K562 (cell line): ENCODE measurements around the gene MIDN. TPM values are rescaled to one million over a fixed set of nuclear protein-coding genes. Genes with fewer than 3 reads are reported as not detected.

Experiments
- ATF2 ChIP-seq: sonication (generic); formaldehyde crosslinking; IDR thresholded peaks from 2 replicates; pipeline ENCODE4 v1.8.1; 2022; ENCODE audit warnings: missing genetic modification reagents
- ELK3 ChIP-seq: fragments of 450-650 bp; formaldehyde crosslinking; IDR thresholded peaks from 2 replicates; pipeline ENCODE4 v1.4.0; 2020; ENCODE audit warnings: mild to moderate bottlenecking
- GTF2B ChIP-seq: IDR thresholded peaks from 2 replicates; pipeline ENCODE4 v1.6.1; 2011; ENCODE audit not compliant: insufficient read length; ENCODE audit errors: extremely low read depth
- HOXB6 ChIP-seq: fragments of 250-450 bp; sonication (Bioruptor Pico); IDR thresholded peaks from 2 replicates; pipeline ENCODE4 v1.5.1; 2022; ENCODE audit warnings: mild to moderate bottlenecking, borderline replicate concordance
- KAT7 ChIP-seq: sonication (generic); formaldehyde crosslinking; IDR thresholded peaks from 2 replicates; pipeline ENCODE4 v1.8.0; 2022; ENCODE audit warnings: missing genetic modification reagents, mild to moderate bottlenecking, borderline replicate concordance
- MNT ChIP-seq, 2 experiments: fragments of 450-650 bp; conservative IDR thresholded peaks; 2 replicates each; pipeline ENCODE4 v1.6.1; 2017; ENCODE audit warnings: mild to moderate bottlenecking in 2 of 2, moderate library complexity in 2 of 2
- NR2C2 ChIP-seq, 2 experiments: fragments of 200-800 bp in 1 of 2; sonication (Bioruptor generic) in 1 of 2; sonication (generic) in 1 of 2; formaldehyde crosslinking in 1 of 2; IDR thresholded peaks; 2 replicates each; pipeline versions ENCODE4 v1.6.1 to v1.8.0; 2016 to 2022; ENCODE audit warnings: mild to moderate bottlenecking in 1 of 2, missing compliant biosample characterization in 1 of 2, missing genetic modification characterization in 1 of 2, missing genetic modification reagents in 1 of 2
- RCOR1 ChIP-seq, 2 experiments: IDR thresholded peaks; 2 replicates each; pipeline ENCODE4 v1.6.1; 2012; ENCODE audit warnings: low read depth in 2 of 2, low read length in 2 of 2, borderline replicate concordance in 1 of 2, improper control_type of control experiment in 1 of 2
- TEAD4 ChIP-seq, 2 experiments: sonication (generic) in 1 of 2; formaldehyde crosslinking in 1 of 2; IDR thresholded peaks; 2 replicates each; pipeline versions ENCODE4 v1.6.1 to v1.8.0; 2012 to 2022; ENCODE audit warnings: borderline replicate concordance in 1 of 2, inconsistent platforms in 1 of 2, low read length in 1 of 2, mild to moderate bottlenecking in 1 of 2, missing genetic modification reagents in 1 of 2
- THRB ChIP-seq: fragments of 450-650 bp; formaldehyde crosslinking; conservative IDR thresholded peaks from 2 replicates; pipeline ENCODE4 v1.4.0; 2022; ENCODE audit warnings: mild to moderate bottlenecking, missing genetic modification characterization
- ZFPM2 ChIP-seq: fragments of 250-450 bp; sonication (Bioruptor Pico); IDR thresholded peaks from 2 replicates; pipeline ENCODE4 v1.5.1; 2022; ENCODE audit warnings: mild to moderate bottlenecking
- ZNF232 ChIP-seq: sonication (generic); formaldehyde crosslinking; IDR thresholded peaks from 2 replicates; pipeline ENCODE4 v1.8.0; 2022; ENCODE audit warnings: mild to moderate bottlenecking, missing genetic modification reagents
- polyA plus RNA-seq, 8 experiments: library from polyadenylated mRNA; depleted of rRNA in 4 of 8; stranded (reverse) in 5 of 8; unstranded in 3 of 8; fragments of >200 nt; fragmentation: Nextera tagmentation in 2 of 8; fragmentation: Illumina TruSeq in 1 of 8; extraction: Ambion mirVana in 2 of 8; extraction: Trizol in 1 of 8; gene quantifications; 2 replicates each; pipeline versions ENCODE4 v1.2.1 to v1.2.3, GENCODE V29; 2011 to 2014; ENCODE audit warnings: inconsistent platforms in 1 of 8, missing spikeins in 1 of 8
- total RNA-seq, 7 experiments: library from RNA; depleted of rRNA in 6 of 7; stranded (reverse); fragments of >200 nt in 6 of 7; fragmentation: Illumina TruSeq in 2 of 7; extraction: Trizol in 2 of 7; gene quantifications; 2 replicates each; pipeline versions ENCODE4 v1.2.1 to v1.2.3, GENCODE V29; 2011 to 2021; ENCODE audit warnings: low replicate concordance in 1 of 7
- TF ChIP-seq, protein P1 (sequence below): fragments of 250-450 bp; sonication (Bioruptor Pico); IDR thresholded peaks from 2 replicates; pipeline ENCODE4 v1.5.0; 2021; ENCODE audit warnings: mild to moderate bottlenecking, moderate library complexity
- TF ChIP-seq, protein P2 (sequence below): IDR thresholded peaks from 2 replicates; pipeline ENCODE4 v1.6.1; 2012; ENCODE audit warnings: low read depth, low read length, improper control_type of control experiment, borderline replicate concordance

The MIDN gene
- total and polyA plus RNA-seq, 9 of the 15 experiments (the other 6 are each of a cell fraction or from before 2014, with no cell fraction given) = 0.17 to 120 (median 10.1) TPM

DNA sequence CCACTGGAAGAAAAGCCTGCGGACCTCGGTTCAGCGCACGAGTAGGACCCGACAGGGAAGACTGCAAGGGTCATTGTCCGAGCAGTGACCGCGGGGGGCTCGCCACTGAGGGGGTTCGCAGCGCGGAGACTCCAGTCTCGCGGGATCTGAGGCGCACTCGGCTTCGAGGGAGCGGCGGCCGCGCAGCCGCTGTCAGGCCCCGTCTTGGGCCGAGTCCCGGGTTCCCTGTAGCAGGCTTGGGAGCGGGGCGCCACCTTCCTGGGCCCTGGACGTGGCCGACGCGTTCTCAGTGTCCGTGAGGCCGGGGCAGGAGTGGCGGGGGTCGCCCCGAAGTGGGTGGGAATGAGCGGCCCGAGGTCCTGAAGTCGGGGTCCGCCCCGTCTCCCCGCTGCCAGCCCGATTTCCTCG lies 26.5 kb downstream of the MIDN start (continued):
- 0 out of 2 replicates have a peak, but pooled peaks have one; percentile 51 for TF ChIP-seq THRB (CRISPR knock-in tag)
- TF ChIP-seq MNT (conservative IDR thresholded peaks at IDR 0.05) = peak; percentile 32 to 37; a peak in 1 of 4 replicates
- no peak for TF ChIP-seq ATF2 (CRISPR knock-in tag)
- TF ChIP-seq, protein P1, sequence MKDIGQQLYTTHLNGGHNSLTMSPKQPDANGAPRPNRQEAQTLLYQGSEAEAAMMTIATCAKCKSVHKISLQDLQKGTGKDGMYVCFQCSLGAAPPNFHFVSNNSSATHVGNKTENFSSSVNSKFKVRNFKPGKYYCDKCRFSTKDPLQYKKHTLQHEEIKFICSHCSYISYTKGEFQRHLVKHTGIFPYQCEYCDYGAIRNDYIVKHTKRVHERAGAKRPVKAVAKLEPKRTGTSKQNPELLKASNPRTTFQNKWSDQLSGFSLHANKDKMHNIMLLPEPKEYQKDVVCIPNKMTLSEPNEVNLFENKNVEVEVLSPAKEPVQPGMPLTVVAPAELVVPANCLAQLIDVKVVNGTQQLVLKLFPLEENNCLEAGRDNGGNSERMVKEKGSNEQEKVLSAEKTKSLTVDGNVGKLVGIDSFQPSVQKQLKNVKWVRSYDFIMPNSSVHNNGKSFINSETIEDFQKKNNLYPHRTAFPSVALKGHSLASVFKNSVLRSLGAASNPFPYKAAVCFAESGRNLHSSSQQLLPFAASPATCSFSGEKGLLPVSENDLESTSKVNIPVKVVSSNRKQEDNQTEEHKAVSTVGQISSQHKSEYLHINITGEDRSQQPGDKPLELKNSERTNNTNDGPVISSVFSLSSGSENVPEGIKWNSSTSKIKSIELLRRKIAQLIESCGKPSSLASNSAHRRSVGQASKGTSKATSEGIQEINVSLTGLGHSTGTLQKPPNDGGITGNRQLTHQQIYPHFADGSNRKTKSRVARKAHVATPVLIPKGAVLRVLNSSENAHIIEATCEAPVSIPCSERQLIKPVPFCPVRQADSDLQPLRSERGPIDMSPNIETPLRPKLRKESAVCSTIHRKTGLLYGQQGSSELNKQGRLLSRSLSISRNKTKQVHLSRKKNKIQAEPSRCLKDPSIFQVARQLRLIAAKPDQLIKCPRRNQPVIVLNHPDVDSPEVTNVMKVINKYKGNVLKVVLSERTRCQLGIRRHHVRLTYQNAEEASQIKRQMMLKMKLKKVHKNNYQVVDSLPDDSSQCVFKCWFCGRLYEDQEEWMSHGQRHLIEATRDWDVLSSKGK (CRISPR knock-in tag) = no peak
- no peak for TF ChIP-seq RCOR1 (IDR thresholded peaks at IDR 0.05; ENCODE audit: borderline replicate concordance in 1 of 2, low read depth in 2 of 2, low read length in 2 of 2)
- TF ChIP-seq ELK3 = no peak
- TF ChIP-seq, protein P2, sequence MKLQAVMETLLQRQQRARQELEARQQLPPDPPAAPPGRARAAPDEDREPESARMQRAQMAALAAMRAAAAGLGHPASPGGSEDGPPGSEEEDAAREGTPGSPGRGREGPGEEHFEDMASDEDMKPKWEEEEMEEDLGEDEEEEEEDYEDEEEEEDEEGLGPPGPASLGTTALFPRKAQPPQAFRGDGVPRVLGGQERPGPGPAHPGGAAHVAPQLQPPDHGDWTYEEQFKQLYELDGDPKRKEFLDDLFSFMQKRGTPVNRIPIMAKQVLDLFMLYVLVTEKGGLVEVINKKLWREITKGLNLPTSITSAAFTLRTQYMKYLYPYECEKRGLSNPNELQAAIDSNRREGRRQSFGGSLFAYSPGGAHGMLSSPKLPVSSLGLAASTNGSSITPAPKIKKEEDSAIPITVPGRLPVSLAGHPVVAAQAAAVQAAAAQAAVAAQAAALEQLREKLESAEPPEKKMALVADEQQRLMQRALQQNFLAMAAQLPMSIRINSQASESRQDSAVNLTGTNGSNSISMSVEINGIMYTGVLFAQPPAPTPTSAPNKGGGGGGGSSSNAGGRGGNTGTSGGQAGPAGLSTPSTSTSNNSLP = no peak
- TF ChIP-seq KAT7 (CRISPR knock-in tag) = peak; percentile 76; the same call in 1 of the 2 replicates
- TF ChIP-seq HOXB6 (CRISPR knock-in tag) = no peak
- 0 out of 2 replicates have a peak, but pooled peaks have one; percentile 66 for TF ChIP-seq ZNF232 (CRISPR knock-in tag)
- TF ChIP-seq ZFPM2 (CRISPR knock-in tag) = no peak
- TF ChIP-seq GTF2B = no peak
- no peak for TF ChIP-seq NR2C2 (CRISPR knock-in tag; IDR thresholded peaks at IDR 0.05)
- no peak; the same call in 1 of the 2 replicates for TF ChIP-seq NR2C2 (tag; IDR thresholded peaks at IDR 0.05)
- no peak for TF ChIP-seq TEAD4 (IDR thresholded peaks at IDR 0.05; ENCODE audit: low read length)
- no peak for TF ChIP-seq TEAD4 (CRISPR knock-in tag; IDR thresholded peaks at IDR 0.05; ENCODE audit: borderline replicate concordance)
